HG03521 (cell line): ENCODE measurements around the gene SOX8.
"Not testable (repeated sequence)": the region's sequence is repeated elsewhere in the genome, so short reads cannot be mapped to it uniquely, and the experiment has no call there.

ENCODE experiments used
- ATAC-seq: cut with Tn5 transposase; IDR thresholded peaks from one replicate; pipeline ENCODE4 v1.9.1; 2021; ENCODE audit warnings: mild to moderate bottlenecking, moderate library complexity; ENCODE audit not compliant: unreplicated experiment

Gene SOX8

GRCh38 chr16:981695-982144 lies at the start of gene SOX8:
Gene SOX8 (plus strand): TSS chr16:981770. CDS start chr16:981923, 153 bp downstream.
- no peak for ATAC-seq

GRCh38 chr16:932831-933330 lies 48.7 kb upstream of the SOX8 start:
- no peak for ATAC-seq

DNA sequence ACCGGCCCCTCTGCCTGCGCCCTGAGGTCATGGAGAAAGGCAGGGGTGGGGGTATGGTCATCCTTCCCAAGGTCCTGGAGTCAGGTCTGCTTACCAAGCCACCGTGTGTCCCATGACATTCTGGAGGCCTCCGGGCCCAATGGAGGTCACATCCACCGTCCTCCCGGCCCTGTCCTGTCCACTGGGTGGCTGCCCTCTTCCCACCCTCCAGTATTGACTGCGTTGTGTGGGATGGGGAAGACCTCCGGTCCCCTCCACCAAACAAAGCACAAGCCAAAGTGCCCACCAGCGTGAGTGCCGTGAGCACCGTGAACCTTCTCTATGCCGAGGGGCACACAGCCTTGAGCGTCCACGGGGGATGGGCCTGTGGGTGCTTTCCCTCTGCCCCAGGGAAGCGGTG lies 48.0 kb upstream of the SOX8 start:
- ATAC-seq, result no peak

GRCh38 chr16:934178-934577 lies 47.4 kb upstream of the SOX8 start:
- no peak for ATAC-seq

GRCh38 chr16:935684-936083 lies 45.9 kb upstream of the SOX8 start:
- no peak for ATAC-seq

DNA sequence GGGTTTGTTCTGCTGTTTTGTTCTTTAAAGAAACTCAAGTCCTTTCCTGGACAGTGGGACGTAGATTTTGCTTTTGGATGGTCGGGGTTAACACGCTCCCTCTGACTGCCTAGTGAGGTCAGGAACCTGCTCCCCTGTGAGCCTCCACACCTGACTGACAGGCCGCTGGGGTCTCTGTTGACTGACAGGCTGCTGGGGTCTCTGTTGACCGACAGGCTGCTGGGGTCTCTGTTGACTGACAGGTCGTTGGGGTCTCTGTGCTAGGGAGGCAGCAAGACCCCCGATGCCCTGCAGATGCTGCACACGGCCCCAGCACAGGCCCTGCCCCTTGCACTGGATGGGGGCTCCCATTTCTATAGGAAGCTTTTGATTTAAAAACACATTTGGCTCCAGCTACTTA lies 44.3 kb upstream of the SOX8 start:
- no peak for ATAC-seq

- ATAC-seq, result no peak
These were observed 43.8 kb upstream of the SOX8 start for GRCh38 chr16:937723-938122.

GRCh38 chr16:938136-938535 lies 43.4 kb upstream of the SOX8 start:
- no peak for ATAC-seq

DNA sequence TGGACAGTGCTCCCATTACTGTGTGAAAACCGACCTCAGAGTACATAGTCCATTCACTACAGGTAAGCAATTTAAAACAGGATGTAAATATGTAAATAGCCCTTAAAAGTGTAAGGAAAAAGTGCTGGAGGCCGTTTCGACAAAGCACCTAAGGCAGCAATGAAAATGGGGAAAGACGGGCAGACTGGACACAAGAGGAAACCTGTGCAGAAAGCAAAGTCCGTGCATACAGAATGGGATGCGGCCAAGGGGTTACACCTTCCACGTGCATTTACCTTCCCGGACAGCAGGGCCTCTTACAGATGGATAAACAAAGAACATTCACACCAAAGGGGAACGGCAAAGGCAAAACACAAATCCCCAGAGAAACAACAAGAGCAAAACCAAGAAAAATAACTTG lies 42.8 kb upstream of the SOX8 start:
- no peak for ATAC-seq

DNA sequence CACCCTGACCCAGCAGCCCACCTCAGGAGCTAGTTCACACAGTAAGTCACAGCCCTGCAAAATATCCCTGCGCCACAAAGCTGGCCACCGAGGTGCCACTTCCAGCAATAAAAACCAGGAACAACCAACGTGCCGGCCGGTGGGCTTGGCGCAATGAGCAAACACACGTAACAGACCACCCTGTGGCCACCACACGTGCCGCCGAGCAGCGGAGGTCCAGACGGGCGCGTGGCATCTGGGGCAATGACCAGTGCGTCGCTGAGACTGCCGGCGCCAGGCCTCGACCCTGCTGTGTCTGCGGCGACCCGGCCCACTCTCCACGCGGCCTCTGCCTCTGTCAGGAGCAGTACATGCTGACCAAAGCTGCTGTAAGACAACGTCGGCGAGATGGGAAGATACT lies 42.3 kb upstream of the SOX8 start:
- no peak for ATAC-seq

GRCh38 chr16:939941-940340 lies 41.6 kb upstream of the SOX8 start:
- no peak for ATAC-seq

DNA sequence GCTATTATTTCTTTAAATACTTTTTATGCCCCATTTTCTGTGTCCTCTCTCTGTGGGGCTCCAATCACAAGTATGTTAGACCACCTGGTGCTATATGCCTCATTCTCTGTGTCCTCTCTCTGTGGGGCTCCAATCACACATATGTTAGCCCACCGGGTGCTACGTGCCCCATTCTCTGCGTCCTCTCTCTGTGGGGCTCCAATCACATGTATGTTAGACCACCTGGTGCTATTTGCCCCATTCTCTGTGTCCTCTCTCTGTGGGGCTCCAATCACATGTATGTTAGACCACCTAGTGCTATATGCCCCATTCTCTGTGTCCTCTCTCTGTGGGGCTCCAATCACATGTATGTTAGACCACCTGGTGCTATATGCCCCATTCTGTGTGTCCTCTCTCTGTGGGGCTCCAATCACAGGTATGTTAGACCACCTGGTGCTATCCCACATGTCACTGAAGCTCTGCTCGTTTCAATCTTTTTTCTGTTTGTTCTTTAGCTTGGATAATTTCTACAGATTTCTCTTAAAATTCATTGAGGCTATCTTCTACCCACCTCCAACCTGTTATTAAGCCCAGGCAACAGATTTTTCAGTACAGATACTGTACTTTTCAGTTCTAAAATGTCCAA lies 39.0 kb upstream of the SOX8 start:
- no peak for ATAC-seq

GRCh38 chr16:943971-944370 lies 37.6 kb upstream of the SOX8 start:
- no peak for ATAC-seq

DNA sequence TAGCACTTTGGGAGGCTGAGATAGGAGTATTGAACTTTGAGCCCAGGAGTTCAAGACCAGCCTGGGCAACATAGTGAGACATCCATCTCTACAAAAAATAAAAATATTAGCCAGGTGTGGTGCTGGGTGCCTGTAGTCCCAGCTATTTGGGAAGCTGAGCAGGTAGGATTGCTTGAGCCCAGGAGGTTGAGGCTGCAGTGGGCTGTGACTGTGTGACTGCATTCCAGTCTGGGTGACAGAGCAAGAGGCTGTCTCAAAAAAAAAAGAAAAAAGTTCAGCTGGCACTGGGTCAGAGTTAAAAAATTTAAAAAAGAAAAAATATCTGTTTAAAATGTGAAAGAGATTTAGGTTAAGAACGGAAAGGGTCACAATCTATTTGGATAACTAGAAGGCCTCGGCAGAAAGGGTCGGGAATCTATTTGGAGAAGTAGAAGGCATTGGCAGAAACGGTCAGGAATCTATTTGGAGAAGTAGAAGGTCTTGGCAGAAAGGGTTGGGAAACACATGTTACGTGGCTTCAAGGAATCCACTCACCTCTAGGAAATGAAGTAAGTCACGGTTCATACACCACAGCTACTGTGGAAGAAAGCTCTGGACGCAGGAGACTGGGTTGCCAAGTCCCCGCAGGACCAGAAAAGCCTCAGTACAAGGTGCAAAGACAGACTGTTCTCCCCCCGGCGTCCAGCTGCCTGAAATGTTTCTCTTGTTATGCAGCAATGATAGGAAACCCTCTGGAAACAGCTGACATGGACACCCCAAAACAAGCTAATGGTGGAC lies 36.1 kb upstream of the SOX8 start:
- no peak for ATAC-seq

DNA sequence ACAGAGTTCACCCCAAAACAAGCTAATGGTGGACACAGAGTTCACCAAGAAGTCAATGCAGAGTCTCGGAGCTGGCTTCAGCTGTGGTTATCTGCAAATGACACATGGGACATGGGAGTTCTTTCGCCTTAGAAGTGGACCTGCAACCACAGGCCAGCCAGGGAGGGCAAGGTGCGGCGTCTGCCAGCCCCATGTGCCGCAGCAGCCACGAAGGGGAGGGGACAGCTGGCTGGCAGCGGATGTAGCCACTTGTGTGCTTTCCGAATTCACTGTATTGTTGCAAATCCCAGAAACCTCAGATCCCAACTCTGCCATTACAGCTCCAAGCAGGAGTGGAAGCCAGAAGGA lies 35.5 kb upstream of the SOX8 start:
- ATAC-seq, result no peak

GRCh38 chr16:947255-947921 lies 34.2 kb upstream of the SOX8 start:
- no peak for ATAC-seq

- ATAC-seq, result not testable (repeated sequence)
These were observed 33.7 kb upstream of the SOX8 start for GRCh38 chr16:947922-948303.

GRCh38 chr16:948767-949166 lies 32.8 kb upstream of the SOX8 start:
- ATAC-seq, result not testable (repeated sequence)

DNA sequence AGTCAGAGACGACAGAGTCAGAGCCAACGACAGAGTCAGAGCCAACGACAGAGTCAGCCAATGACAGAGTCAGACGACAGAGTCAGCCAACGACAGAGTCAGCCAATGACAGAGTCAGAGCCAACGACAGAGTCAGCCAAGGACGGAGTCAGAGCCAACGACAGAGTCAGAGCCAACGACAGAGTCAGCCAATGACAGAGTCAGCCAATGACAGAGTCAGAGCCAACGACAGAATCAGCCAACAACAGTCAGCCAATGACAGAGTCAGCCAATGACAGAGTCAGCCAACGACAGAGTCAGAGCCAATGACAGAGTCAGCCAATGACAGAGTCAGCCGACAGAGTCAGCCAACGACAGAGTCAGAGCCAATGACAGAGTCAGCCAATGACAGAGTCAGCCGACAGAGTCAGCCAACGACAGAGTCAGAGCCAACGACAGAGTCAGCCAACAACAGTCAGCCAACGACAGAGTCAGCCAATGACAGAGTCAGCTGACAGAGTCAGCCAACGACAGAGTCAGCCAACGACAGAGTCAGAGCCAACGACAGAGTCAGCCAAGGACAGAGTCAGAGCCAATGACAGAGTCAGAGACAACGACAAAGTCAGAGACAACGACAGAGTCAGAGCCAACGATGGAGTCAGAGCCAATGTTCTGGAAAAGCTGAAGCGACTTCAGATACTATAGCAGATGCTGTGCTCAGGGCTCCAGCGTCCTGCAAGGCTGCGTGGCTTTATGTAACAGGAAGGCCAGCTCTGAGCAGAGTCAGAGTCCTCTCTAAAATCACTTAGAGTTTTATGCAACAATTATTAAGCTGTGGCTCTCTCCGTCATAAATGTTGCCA lies 30.6 kb upstream of the SOX8 start:
- ATAC-seq, result not testable (repeated sequence)

DNA sequence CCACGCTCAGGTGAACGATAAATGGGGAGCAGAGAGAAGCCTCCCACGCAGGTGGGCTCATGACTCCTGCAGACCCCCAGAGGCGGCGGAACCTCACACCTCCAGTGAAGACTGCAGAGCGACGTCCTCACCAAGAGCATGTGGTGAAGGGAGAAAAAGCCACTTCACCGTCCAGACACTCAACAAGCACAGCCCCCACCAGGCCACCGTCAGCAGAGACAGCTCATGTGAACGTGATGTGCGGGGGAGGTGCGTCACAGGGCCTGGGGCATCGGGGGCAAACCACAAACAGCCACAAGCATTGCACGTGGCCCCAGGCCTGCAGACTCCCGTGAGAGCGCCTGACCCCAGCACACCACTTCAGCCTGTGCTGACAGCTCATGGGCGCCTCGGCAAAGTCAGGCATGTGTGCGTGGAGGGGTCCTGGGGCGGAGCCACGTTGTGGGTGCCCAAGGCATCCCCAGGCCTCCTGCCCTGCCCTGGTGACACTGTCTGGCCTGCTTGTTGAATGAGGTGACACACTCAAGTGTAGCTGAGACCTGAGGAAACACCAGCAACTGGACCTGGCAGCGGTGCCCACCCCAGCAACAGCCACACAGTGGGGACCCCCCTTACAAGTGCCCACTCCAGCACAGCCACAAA lies 29.8 kb upstream of the SOX8 start:
- ATAC-seq, result no peak

DNA sequence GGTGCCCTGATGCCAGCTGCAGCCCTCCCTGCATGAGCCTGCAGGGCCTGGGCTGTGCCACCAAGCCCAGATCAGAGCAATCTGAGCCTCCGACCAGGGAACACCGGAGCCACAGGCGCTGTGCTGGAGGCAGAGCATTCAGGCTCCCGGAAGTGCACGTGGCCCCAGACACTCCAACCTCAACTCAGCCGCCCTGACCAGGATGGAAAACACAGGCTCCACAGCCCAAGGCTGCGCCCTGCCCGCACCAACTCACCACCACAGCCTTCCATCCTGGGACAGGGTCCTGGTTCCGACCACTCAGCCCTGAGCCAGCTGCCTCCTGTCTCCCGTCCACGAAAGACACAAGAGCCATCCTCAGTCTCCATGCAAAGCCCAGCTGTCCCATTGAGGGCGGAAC lies 29.2 kb upstream of the SOX8 start:
- no peak for ATAC-seq
